Keratinocyte (primary cell): ENCODE data around the gene SPATC1L.

Experiments
- CTCF ChIP-seq, 3 experiments: IDR thresholded peaks in 1 of 3; conservative IDR thresholded peaks in 1 of 3; optimal IDR thresholded peaks in 1 of 3; 2 replicates in 2 of 3; 3 replicates in 1 of 3; pipeline versions ENCODE3 to v1.5.1; 2011; ENCODE audit warnings: low read length in 3 of 3, mild to moderate bottlenecking in 3 of 3, moderate library complexity in 2 of 3, control low read depth in 1 of 3, inconsistent platforms in 1 of 3; ENCODE audit not compliant: insufficient read depth in 2 of 3; ENCODE audit errors: extremely low read depth in 1 of 3
- EZH2 ChIP-seq: IDR thresholded peaks from one replicate; pipeline ENCODE4 v1.6.1; 2012; ENCODE audit warnings: inconsistent platforms, mild to moderate bottlenecking, low read length, moderate library complexity

- TF ChIP-seq CTCF (optimal IDR thresholded peaks at IDR 0.05 in 1 of 3, IDR thresholded peaks at IDR 0.05 in 1 of 3, conservative IDR thresholded peaks at IDR 0.05 in 1 of 3; ENCODE audit: extremely low read depth in 1 of 3, insufficient read depth in 2 of 3, low read length in 3 of 3), result peak in 2 of 3 experiments; percentile 54 to 56
- no peak for TF ChIP-seq EZH2
Measured at GRCh38 chr21:46229133-46229922, 45.1 kb upstream of the SPATC1L start.
